Upper lobe of left lung (tissue), 4 donors: ENCODE measurements around the gene CSPG5.

Source experiments
- EP300 ChIP-seq, 4 donors: sonication (generic); formaldehyde crosslinking; IDR thresholded peaks; one replicate each; pipeline ENCODE4 v1.5.1; 2017; ENCODE audit warnings: antibody characterized with exemption in 4 of 4, control low read depth in 2 of 4
- POLR2A ChIP-seq, 4 donors: fragments of 450-650 bp; IDR thresholded peaks; one replicate each; pipeline ENCODE4 v1.5.1; 2016 to 2017; ENCODE audit warnings: antibody characterized with exemption in 4 of 4, mild to moderate bottlenecking in 2 of 4
- TF ChIP-seq, protein P1 (sequence below), 6 experiments: fragments of 450-650 bp in 4 of 6; fragments of 200-600 bp in 2 of 6; sonication (generic) in 2 of 6; IDR thresholded peaks; one replicate each; pipeline ENCODE4 v1.5.1; 2016 to 2019; ENCODE audit warnings: antibody characterized with exemption in 6 of 6

DNA sequence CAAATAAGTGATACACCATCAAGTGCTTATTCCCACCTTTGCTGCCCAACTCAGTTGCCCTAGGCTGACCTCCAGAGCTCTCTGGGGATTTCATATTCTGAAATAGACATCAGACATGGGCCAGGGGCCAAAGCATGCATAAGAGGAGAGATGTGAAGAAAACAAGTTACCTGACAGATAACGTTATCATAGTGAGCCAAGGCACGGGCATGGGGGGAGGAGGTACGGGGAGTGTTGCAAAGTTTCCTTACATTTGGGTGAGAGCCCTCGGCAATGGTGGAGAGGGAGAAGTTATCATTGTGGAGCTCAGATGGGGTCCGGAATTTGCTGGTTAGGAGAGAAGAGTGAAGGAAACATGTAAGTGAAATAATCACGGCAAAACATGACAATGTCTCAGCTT, 9.8 kb downstream of the CSPG5 start:
- TF ChIP-seq, protein P1, sequence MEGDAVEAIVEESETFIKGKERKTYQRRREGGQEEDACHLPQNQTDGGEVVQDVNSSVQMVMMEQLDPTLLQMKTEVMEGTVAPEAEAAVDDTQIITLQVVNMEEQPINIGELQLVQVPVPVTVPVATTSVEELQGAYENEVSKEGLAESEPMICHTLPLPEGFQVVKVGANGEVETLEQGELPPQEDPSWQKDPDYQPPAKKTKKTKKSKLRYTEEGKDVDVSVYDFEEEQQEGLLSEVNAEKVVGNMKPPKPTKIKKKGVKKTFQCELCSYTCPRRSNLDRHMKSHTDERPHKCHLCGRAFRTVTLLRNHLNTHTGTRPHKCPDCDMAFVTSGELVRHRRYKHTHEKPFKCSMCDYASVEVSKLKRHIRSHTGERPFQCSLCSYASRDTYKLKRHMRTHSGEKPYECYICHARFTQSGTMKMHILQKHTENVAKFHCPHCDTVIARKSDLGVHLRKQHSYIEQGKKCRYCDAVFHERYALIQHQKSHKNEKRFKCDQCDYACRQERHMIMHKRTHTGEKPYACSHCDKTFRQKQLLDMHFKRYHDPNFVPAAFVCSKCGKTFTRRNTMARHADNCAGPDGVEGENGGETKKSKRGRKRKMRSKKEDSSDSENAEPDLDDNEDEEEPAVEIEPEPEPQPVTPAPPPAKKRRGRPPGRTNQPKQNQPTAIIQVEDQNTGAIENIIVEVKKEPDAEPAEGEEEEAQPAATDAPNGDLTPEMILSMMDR (IDR thresholded peaks at IDR 0.05): no peak
- no peak for TF ChIP-seq POLR2A (IDR thresholded peaks at IDR 0.05)
- no peak for TF ChIP-seq EP300 (IDR thresholded peaks at IDR 0.05)
